ENCODE measurements around the gene HOXC5. TPM values are rescaled to one million over a fixed set of nuclear protein-coding genes. Genes with fewer than 3 reads are reported as not detected.

The HOXC5 gene
- total and polyA plus RNA-seq, 3 donors from 2014 or later = 1.3 to 5.5 (median 1.9) TPM

DNA sequence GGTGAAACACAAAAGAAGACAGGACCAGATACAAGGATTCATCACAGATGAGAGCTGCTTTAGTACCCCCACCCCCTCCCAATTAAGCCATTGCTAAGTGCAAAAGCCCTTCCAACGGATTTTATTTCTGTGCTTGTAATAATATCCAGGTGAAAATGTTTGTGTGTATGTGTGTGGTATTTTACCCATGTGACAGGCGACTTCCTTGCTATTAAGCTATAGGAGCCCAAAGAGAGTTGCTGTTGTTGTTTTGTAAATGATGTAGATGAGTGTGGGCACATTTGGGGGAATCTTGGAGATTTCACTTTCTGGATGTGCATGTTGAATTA, 17.6 kb downstream of the HOXC5 start:
- no peak for DNase-seq
- 75 to 79% methylated on average over 2 of the region's 2 CpGs for WGBS, 2 donors
- Histone ChIP-seq H3K4me1 (peaks cover 10% of the 10 kb centered on the region), H3K4me3 (no peak overlapping the region), H3K9me3 (no peaks in the 10 kb centered on the region), H3K36me3 (ENCODE audit: low read depth, missing control alignments) (no peaks in the 10 kb centered on the region), H3K27me3 (no peaks in the 10 kb centered on the region), H3K27ac (no peak overlapping the region)
- intact Hi-C loops (cut with DNase I; ENCODE audit: low total_unique reads) = no loop called here
- no peak for TF ChIP-seq POLR2A (IDR thresholded peaks at IDR 0.05)
- TF ChIP-seq, protein P1, sequence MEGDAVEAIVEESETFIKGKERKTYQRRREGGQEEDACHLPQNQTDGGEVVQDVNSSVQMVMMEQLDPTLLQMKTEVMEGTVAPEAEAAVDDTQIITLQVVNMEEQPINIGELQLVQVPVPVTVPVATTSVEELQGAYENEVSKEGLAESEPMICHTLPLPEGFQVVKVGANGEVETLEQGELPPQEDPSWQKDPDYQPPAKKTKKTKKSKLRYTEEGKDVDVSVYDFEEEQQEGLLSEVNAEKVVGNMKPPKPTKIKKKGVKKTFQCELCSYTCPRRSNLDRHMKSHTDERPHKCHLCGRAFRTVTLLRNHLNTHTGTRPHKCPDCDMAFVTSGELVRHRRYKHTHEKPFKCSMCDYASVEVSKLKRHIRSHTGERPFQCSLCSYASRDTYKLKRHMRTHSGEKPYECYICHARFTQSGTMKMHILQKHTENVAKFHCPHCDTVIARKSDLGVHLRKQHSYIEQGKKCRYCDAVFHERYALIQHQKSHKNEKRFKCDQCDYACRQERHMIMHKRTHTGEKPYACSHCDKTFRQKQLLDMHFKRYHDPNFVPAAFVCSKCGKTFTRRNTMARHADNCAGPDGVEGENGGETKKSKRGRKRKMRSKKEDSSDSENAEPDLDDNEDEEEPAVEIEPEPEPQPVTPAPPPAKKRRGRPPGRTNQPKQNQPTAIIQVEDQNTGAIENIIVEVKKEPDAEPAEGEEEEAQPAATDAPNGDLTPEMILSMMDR (IDR thresholded peaks at IDR 0.05) = no peak

DNA sequence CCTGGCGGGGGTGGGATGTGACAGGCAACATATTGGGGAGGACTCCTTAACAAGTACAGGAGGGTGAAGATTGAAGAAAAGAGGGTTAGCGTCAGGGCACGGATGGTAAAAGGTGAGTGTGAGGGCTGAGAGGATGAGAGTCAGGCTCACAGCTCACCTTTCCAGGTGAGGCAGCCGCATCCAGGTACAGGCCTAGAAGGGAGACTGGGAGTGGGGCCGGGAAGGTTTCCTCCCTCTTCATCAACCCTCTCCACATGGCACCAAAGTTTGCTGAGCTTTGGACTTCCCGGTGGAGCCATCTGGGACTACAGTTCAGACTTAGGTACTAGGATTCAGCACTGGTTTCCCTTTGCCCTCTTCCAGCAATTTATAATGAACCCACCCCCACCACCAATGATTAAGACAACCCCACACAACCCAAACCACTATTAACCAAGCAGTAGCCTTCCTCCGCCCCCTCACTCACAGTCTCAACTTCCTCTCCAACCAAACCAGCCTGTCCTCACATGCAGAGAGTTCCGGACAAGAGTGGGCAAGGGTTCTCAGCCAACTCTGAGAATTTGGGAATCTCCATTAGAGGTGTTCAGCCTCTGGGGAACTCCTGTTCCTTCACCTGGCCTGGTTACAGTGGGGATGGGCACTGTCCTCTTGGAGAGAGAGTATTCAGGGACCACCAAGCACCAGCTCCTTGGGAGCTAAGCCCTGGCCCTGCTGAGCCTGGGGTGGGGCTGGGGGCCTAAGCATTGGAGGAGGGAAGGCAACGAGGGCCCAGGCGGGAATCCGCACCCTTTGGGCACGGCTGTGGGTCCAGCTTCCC, 18.4 kb downstream of the HOXC5 start:
- H3K36me3 ChIP-seq (ENCODE audit: low read depth, missing control alignments) = no peaks in the 10 kb centered on the region
- H3K4me3 ChIP-seq = no peak overlapping the region
- intact Hi-C loops (cut with DNase I; ENCODE audit: low total_unique reads) = no loop called here
- no peaks in the 10 kb centered on the region for H3K27me3 ChIP-seq
- H3K27ac ChIP-seq = no peak overlapping the region
- H3K9me3 ChIP-seq = no peaks in the 10 kb centered on the region
- no peak for DNase-seq
- peaks cover 10% of the 10 kb centered on the region for H3K4me1 ChIP-seq
- no peak for TF ChIP-seq POLR2A (IDR thresholded peaks at IDR 0.05)
- TF ChIP-seq, protein P1 (IDR thresholded peaks at IDR 0.05) = no peak
- 67 to 69% methylated on average over 11 to 12 of the region's 12 CpGs for WGBS, 2 donors

DNA sequence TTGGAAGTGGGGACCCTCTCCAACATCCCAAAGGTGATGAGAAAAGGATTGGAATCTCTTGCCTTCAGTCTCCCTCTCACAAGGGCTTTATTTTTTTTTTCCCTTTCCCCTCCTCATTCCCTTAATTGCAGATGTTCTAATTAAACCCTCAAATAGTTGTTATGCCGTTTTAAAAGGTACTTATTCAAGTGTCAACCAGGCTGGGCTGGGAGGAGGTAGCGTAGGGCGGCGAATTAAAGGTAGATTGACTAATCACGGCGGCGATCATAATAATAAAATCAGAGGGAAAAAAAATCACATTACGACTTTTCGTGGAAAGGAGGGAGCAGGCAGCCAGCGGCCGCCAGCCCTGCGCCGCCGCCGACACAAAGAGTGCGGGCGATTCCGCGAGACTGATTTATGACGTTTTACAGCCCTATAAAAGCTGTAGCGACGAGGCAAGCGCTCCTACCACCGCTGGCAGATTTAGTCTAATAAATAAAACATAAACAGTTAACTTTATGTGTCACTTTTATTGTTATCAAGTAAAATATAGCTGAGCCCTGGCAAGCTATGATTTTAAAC, 19.1 kb downstream of the HOXC5 start:
- H3K27me3 ChIP-seq = no peaks in the 10 kb centered on the region
- no peak for DNase-seq
- TF ChIP-seq POLR2A (IDR thresholded peaks at IDR 0.05) = no peak
- TF ChIP-seq, protein P1 (IDR thresholded peaks at IDR 0.05) = no peak
- intact Hi-C loops (cut with DNase I; ENCODE audit: low total_unique reads) = no loop called here
- WGBS, 2 donors = 51 to 52% methylated on average over 24 of the region's 24 CpGs
- H3K36me3 ChIP-seq (ENCODE audit: low read depth, missing control alignments) = no peaks in the 10 kb centered on the region
- H3K9me3 ChIP-seq = no peaks in the 10 kb centered on the region
- H3K27ac ChIP-seq = no peak overlapping the region
- no peak overlapping the region for H3K4me3 ChIP-seq
- peaks cover 10% of the 10 kb centered on the region for H3K4me1 ChIP-seq

DNA sequence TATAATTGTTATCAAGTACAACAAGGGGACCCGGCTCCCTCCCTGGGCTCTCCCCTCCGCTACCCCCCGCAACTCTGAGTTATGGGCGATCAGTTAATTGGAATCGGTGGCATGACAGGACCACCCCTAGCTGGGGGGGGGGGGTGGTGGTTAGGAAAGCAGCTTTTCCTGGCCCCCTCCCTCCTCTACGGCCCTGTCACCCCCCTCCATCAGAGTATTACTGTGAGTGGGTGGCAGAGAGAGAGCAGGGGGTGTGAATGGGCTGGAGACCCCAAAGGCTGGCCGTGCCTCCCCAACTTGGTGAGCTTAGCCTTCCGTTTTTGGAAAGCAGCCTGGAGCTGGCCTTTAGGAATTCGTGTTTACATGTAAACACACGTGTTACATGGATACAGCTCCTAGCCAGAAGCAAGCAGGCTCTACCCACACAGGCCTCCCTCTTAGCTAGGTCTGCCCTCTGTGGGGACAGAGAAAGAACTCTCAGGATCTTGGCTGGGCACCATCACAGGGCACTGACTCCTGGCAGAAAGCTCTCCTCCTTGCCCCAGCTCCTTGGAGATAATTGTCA, 19.7 kb downstream of the HOXC5 start:
- Histone ChIP-seq H3K4me3 (no peak overlapping the region), H3K27me3 (no peaks in the 10 kb centered on the region), H3K27ac (no peak overlapping the region), H3K9me3 (no peaks in the 10 kb centered on the region), H3K36me3 (ENCODE audit: low read depth, missing control alignments) (no peaks in the 10 kb centered on the region), H3K4me1 (peaks cover 10% of the 10 kb centered on the region)
- WGBS, 2 donors = 33% methylated on average over 10 of the region's 10 CpGs
- TF ChIP-seq POLR2A (IDR thresholded peaks at IDR 0.05) = no peak
- TF ChIP-seq, protein P1 (IDR thresholded peaks at IDR 0.05) = no peak
- intact Hi-C loops (cut with DNase I; ENCODE audit: low total_unique reads) = no loop called here
- no peak for DNase-seq

All from testis (tissue), 3 donors.